ENCODE data around the gene CHPT1.
"Not testable (repeated sequence)": the region's sequence is repeated elsewhere in the genome, so short reads cannot be mapped to it uniquely, and the experiment has no call there.

- TF ChIP-seq NFRKB (IDR thresholded peaks at IDR 0.05); ELF4 (IDR thresholded peaks at IDR 0.05); LEF1 (IDR thresholded peaks at IDR 0.05; ENCODE audit: borderline replicate concordance); FOXA1 (IDR thresholded peaks at IDR 0.05); FOXK2 (IDR thresholded peaks at IDR 0.05); SP1 (IDR thresholded peaks at IDR 0.05); PKNOX1 (IDR thresholded peaks at IDR 0.05); L3MBTL2 (conservative IDR thresholded peaks at IDR 0.05); FOXM1 (IDR thresholded peaks at IDR 0.05; ENCODE audit: borderline replicate concordance): not testable (repeated sequence)
These were observed 36.8 kb upstream of the CHPT1 start for GRCh38 chr12:101660662-101661061.
